WTC11 (cell line): ENCODE data around the gene TCF12. TPM values are rescaled to one million over a fixed set of nuclear protein-coding genes. Genes with fewer than 3 reads are reported as not detected.

Experiments
- ATAC-seq: fragments of 200-7000 bp; cut with Tn5 transposase; 2 replicates; pipeline ENCODE4 v1.10.0; 2021; ENCODE audit warnings: mild to moderate bottlenecking, moderate library complexity
- CTCF ChIA-PET: fragments of 300-600 bp; sonication (Branson Sonifier 250); formaldehyde crosslinking; loops from one replicate; lab custom pipeline; 2021; ENCODE audit warnings: antibody characterized with exemption; lab: Charles Lee
- POLR2A ChIA-PET: fragments of 350-600 bp; sonication (Branson Sonifier 250); formaldehyde crosslinking; loops from one replicate; lab custom pipeline; 2021; ENCODE audit warnings: antibody characterized with exemption; lab: Charles Lee
- DNase-seq: peaks from one replicate; pipeline ENCODE4 v3.0.0; 2021; ENCODE audit warnings: low spot score
- H3K27ac Mint-ChIP-seq: 2 replicates; pipeline ENCODE4 v1.8.0; 2021; ENCODE audit warnings: mixed read lengths
- H3K27me3 Mint-ChIP-seq: 2 replicates; pipeline ENCODE4 v1.8.0; 2021; ENCODE audit warnings: low read depth, mild to moderate bottlenecking, moderate library complexity, mixed read lengths
- H3K36me3 Mint-ChIP-seq: 2 replicates; pipeline ENCODE4 v1.8.0; 2021; ENCODE audit warnings: mixed read lengths
- H3K4me1 Mint-ChIP-seq: 2 replicates; pipeline ENCODE4 v1.8.0; 2022; ENCODE audit warnings: mixed read lengths
- H3K4me3 Mint-ChIP-seq: 2 replicates; pipeline ENCODE4 v1.8.0; 2021; ENCODE audit warnings: mild to moderate bottlenecking, moderate library complexity, mixed read lengths
- H3K9me3 Mint-ChIP-seq: 2 replicates; pipeline ENCODE4 v1.8.0; 2021; ENCODE audit warnings: mixed read lengths
- ATF1 ChIP-seq: sonication (generic); formaldehyde crosslinking; IDR thresholded peaks from 2 replicates; pipeline ENCODE4 v1.8.1; 2023; ENCODE audit warnings: mild to moderate bottlenecking, moderate library complexity, missing genetic modification reagents
- CBFB ChIP-seq: sonication (generic); formaldehyde crosslinking; IDR thresholded peaks from 2 replicates; pipeline ENCODE4 v1.8.1; 2022; ENCODE audit warnings: mild to moderate bottlenecking, low read depth, missing genetic modification reagents
- CREB1 ChIP-seq: sonication (generic); formaldehyde crosslinking; IDR thresholded peaks from 2 replicates; pipeline ENCODE4 v1.8.0; 2023; ENCODE audit warnings: mild to moderate bottlenecking, missing genetic modification reagents
- IRF2 ChIP-seq: sonication (generic); formaldehyde crosslinking; IDR thresholded peaks from 2 replicates; pipeline ENCODE4 v1.8.0; 2022; ENCODE audit warnings: low read depth, missing genetic modification reagents, borderline replicate concordance
- NFATC4 ChIP-seq: fragments of 250-450 bp; sonication (Bioruptor Pico); IDR thresholded peaks from 2 replicates; pipeline ENCODE4 v1.9.0; 2021; ENCODE audit warnings: mild to moderate bottlenecking
- NR3C1 ChIP-seq: sonication (generic); formaldehyde crosslinking; conservative IDR thresholded peaks from 2 replicates; pipeline ENCODE4 v1.8.1; 2023; ENCODE audit warnings: low read depth, mild to moderate bottlenecking, missing genetic modification reagents
- OVOL2 ChIP-seq: fragments of 250-450 bp; sonication (Bioruptor Pico); IDR thresholded peaks from 2 replicates; pipeline ENCODE4 v1.9.0; 2021; ENCODE audit warnings: mild to moderate bottlenecking, borderline replicate concordance
- RORB ChIP-seq: fragments of 250-450 bp; sonication (Bioruptor Pico); IDR thresholded peaks from 2 replicates; pipeline ENCODE4 v1.9.0; 2021; ENCODE audit warnings: mild to moderate bottlenecking
- SP1 ChIP-seq: sonication (generic); formaldehyde crosslinking; conservative IDR thresholded peaks from 2 replicates; pipeline ENCODE4 v1.8.1; 2022; ENCODE audit warnings: missing genetic modification reagents
- ZBTB21 ChIP-seq: sonication (generic); formaldehyde crosslinking; IDR thresholded peaks from 2 replicates; pipeline ENCODE4 v1.8.1; 2023; ENCODE audit warnings: mild to moderate bottlenecking, missing genetic modification reagents, borderline replicate concordance
- ZNF263 ChIP-seq: sonication (generic); formaldehyde crosslinking; IDR thresholded peaks from 2 replicates; pipeline ENCODE4 v1.8.1; 2022; ENCODE audit warnings: low read depth, mild to moderate bottlenecking, moderate library complexity, missing genetic modification reagents
- total RNA-seq: library from RNA; stranded (reverse); gene quantifications from 3 replicates; pipeline ENCODE4 v1.2.3, GENCODE V29; 2021
- TF ChIP-seq, protein P1 (sequence below): sonication (generic); formaldehyde crosslinking; IDR thresholded peaks from 2 replicates; pipeline ENCODE4 v1.8.1; 2023; ENCODE audit warnings: mild to moderate bottlenecking, missing genetic modification reagents
- TF ChIP-seq, protein P2 (sequence below): sonication (generic); formaldehyde crosslinking; IDR thresholded peaks from 2 replicates; pipeline ENCODE4 v1.8.1; 2022; ENCODE audit warnings: mild to moderate bottlenecking, moderate library complexity, missing genetic modification reagents
- TF ChIP-seq, protein P3 (sequence below): fragments of 250-450 bp; sonication (Bioruptor Pico); IDR thresholded peaks from 2 replicates; pipeline ENCODE4 v1.9.0; 2021; ENCODE audit warnings: moderate library complexity, mild to moderate bottlenecking, inconsistent platforms, borderline replicate concordance
- TF ChIP-seq, protein P4 (sequence below): fragments of 200-600 bp; IDR thresholded peaks from 2 replicates; pipeline ENCODE4 v1.8.0; 2022; ENCODE audit warnings: antibody characterized with exemption
- TF ChIP-seq, protein P5 (sequence below): sonication (generic); formaldehyde crosslinking; IDR thresholded peaks from 2 replicates; pipeline ENCODE4 v1.8.1; 2023; ENCODE audit warnings: mild to moderate bottlenecking, moderate library complexity, missing genetic modification reagents
- TF ChIP-seq, protein P6 (sequence below): sonication (generic); formaldehyde crosslinking; IDR thresholded peaks from 2 replicates; pipeline ENCODE4 v1.8.1; 2023; ENCODE audit warnings: mild to moderate bottlenecking, missing genetic modification reagents, moderate library complexity
- TF ChIP-seq, protein P7 (sequence below): sonication (generic); formaldehyde crosslinking; IDR thresholded peaks from 2 replicates; pipeline ENCODE4 v1.8.0; 2022; ENCODE audit warnings: mild to moderate bottlenecking, missing genetic modification reagents
- TF ChIP-seq, protein P8 (sequence below): fragments of 250-450 bp; sonication (Bioruptor Pico); IDR thresholded peaks from 2 replicates; pipeline ENCODE4 v1.9.0; 2021; ENCODE audit warnings: mild to moderate bottlenecking
- TF ChIP-seq, protein P9 (sequence below): fragments of 250-450 bp; sonication (Bioruptor Pico); IDR thresholded peaks from 2 replicates; pipeline ENCODE4 v2.1.2; 2022; ENCODE audit warnings: mild to moderate bottlenecking, moderate library complexity

The TCF12 gene
- total RNA-seq, 1 experiment from 2014 or later, result 73.2 TPM

DNA sequence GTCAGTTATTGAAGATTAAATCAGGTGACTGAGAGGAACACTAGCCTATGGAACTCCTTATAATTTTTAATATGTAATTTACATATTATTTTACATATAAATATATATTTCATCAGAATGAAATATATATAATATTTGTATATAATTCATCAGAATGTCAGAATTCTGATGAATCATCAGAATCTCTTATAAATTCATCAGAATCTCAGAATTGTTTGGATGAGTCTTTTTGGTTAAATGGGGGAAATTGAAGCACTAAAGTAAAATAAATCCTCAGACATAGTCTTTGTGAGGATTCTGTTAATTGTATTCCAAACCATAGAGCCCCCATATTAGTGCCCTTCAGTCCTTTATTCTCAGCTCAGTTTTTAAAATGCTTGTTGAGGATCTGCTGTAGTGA lies 15.4 kb downstream of the TCF12 start:
- ATAC-seq (no peak), DNase-seq (no peak)
- Mint-ChIP-seq H3K36me3 (peaks cover 22% of the 10 kb centered on the region), H3K9me3 (peaks cover 20% of the 10 kb centered on the region), H3K4me1 (peaks cover 48% of the 10 kb centered on the region), H3K27ac (no peak overlapping the region), H3K27me3 (no peaks in the 10 kb centered on the region), H3K4me3 (no peak overlapping the region)
- no peak for TF ChIP-seq SP1 (CRISPR knock-in tag)
- POLR2A ChIA-PET, result no interaction called here
- CTCF ChIA-PET, result no interaction called here

DNA sequence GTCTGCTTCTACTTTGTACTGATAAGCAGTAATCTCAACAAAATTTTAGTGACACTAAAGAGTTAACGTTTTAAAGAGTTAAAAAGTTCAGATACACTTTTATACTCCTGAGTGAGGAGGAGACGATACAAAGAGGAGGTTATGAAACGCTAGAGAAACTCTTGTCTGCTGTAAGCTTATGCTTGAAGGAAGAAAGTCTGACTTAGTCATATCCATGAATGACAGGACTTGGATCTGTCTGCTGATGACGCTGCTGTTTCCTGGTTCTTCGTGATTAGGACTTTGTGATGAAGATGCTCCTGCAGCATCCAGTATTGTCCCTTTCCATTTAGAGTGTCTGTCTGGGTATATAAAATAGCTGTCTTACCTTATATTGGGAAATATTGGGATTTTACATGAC lies 15.8 kb downstream of the TCF12 start:
- DNase-seq (no peak), ATAC-seq (no peak)
- no peaks in the 10 kb centered on the region for H3K27me3 Mint-ChIP-seq
- peaks cover 22% of the 10 kb centered on the region for H3K36me3 Mint-ChIP-seq
- TF ChIP-seq, protein P1, sequence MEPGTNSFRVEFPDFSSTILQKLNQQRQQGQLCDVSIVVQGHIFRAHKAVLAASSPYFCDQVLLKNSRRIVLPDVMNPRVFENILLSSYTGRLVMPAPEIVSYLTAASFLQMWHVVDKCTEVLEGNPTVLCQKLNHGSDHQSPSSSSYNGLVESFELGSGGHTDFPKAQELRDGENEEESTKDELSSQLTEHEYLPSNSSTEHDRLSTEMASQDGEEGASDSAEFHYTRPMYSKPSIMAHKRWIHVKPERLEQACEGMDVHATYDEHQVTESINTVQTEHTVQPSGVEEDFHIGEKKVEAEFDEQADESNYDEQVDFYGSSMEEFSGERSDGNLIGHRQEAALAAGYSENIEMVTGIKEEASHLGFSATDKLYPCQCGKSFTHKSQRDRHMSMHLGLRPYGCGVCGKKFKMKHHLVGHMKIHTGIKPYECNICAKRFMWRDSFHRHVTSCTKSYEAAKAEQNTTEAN (CRISPR knock-in tag), result no peak
- TF ChIP-seq, protein P2, sequence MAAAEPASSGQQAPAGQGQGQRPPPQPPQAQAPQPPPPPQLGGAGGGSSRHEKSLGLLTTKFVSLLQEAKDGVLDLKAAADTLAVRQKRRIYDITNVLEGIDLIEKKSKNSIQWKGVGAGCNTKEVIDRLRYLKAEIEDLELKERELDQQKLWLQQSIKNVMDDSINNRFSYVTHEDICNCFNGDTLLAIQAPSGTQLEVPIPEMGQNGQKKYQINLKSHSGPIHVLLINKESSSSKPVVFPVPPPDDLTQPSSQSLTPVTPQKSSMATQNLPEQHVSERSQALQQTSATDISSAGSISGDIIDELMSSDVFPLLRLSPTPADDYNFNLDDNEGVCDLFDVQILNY (CRISPR knock-in tag), result no peak
- TF ChIP-seq, protein P3, sequence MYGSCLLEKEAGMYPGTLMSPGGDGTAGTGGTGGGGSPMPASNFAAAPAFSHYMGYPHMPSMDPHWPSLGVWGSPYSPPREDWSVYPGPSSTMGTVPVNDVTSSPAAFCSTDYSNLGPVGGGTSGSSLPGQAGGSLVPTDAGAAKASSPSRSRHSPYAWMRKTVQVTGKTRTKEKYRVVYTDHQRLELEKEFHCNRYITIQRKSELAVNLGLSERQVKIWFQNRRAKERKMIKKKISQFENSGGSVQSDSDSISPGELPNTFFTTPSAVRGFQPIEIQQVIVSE (CRISPR knock-in tag), result no peak
- POLR2A ChIA-PET, result no interaction called here
- CTCF ChIA-PET, result no interaction called here
- no peak overlapping the region for H3K27ac Mint-ChIP-seq
- H3K4me3 Mint-ChIP-seq, result no peak overlapping the region
- H3K4me1 Mint-ChIP-seq, result peaks cover 48% of the 10 kb centered on the region
- H3K9me3 Mint-ChIP-seq, result peaks cover 20% of the 10 kb centered on the region

DNA sequence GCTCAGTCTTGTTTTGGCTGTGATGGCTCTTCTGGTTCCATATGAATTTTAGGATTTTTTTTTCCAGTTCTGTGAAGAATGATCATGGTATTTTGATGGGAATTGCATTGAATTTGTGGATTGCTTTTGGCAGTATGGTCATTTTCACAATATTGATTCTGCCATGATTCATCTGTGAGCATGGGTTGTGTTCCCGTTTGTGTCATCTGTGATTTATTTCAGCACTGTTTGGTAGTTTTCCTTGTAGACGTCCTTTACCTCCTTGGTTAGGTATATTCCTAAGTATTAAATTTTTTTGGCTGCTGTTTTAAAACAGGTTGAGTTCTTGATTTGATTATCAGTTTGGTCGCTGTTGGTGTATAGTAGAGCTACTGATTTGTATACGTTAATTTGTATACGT lies 18.5 kb downstream of the TCF12 start:
- POLR2A ChIA-PET, result no interaction called here
- H3K9me3 Mint-ChIP-seq, result peaks cover 20% of the 10 kb centered on the region
- H3K4me1 Mint-ChIP-seq, result peaks cover 39% of the 10 kb centered on the region
- no peak overlapping the region for H3K4me3 Mint-ChIP-seq
- no peaks in the 10 kb centered on the region for H3K27me3 Mint-ChIP-seq
- peak overlapping the region; percentile 38 for H3K27ac Mint-ChIP-seq
- H3K36me3 Mint-ChIP-seq, result peaks cover 22% of the 10 kb centered on the region
- ATAC-seq, result no peak
- CTCF ChIA-PET, result no interaction called here
- no peak for DNase-seq
- no peak for TF ChIP-seq NR3C1 (CRISPR knock-in tag)
- TF ChIP-seq, protein P4, sequence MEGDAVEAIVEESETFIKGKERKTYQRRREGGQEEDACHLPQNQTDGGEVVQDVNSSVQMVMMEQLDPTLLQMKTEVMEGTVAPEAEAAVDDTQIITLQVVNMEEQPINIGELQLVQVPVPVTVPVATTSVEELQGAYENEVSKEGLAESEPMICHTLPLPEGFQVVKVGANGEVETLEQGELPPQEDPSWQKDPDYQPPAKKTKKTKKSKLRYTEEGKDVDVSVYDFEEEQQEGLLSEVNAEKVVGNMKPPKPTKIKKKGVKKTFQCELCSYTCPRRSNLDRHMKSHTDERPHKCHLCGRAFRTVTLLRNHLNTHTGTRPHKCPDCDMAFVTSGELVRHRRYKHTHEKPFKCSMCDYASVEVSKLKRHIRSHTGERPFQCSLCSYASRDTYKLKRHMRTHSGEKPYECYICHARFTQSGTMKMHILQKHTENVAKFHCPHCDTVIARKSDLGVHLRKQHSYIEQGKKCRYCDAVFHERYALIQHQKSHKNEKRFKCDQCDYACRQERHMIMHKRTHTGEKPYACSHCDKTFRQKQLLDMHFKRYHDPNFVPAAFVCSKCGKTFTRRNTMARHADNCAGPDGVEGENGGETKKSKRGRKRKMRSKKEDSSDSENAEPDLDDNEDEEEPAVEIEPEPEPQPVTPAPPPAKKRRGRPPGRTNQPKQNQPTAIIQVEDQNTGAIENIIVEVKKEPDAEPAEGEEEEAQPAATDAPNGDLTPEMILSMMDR, result no peak
- TF ChIP-seq, protein P3 (CRISPR knock-in tag), result no peak
- no peak for TF ChIP-seq ZBTB21 (CRISPR knock-in tag)
- TF ChIP-seq, protein P5, sequence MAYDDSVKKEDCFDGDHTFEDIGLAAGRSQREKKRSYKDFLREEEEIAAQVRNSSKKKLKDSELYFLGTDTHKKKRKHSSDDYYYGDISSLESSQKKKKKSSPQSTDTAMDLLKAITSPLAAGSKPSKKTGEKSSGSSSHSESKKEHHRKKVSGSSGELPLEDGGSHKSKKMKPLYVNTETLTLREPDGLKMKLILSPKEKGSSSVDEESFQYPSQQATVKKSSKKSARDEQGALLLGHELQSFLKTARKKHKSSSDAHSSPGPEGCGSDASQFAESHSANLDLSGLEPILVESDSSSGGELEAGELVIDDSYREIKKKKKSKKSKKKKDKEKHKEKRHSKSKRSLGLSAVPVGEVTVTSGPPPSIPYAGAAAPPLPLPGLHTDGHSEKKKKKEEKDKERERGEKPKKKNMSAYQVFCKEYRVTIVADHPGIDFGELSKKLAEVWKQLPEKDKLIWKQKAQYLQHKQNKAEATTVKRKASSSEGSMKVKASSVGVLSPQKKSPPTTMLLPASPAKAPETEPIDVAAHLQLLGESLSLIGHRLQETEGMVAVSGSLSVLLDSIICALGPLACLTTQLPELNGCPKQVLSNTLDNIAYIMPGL (CRISPR knock-in tag), result no peak
- TF ChIP-seq ZNF263 (CRISPR knock-in tag), result no peak
- TF ChIP-seq, protein P6, sequence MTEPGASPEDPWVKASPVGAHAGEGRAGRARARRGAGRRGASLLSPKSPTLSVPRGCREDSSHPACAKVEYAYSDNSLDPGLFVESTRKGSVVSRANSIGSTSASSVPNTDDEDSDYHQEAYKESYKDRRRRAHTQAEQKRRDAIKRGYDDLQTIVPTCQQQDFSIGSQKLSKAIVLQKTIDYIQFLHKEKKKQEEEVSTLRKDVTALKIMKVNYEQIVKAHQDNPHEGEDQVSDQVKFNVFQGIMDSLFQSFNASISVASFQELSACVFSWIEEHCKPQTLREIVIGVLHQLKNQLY, result no peak
- TF ChIP-seq, protein P7, sequence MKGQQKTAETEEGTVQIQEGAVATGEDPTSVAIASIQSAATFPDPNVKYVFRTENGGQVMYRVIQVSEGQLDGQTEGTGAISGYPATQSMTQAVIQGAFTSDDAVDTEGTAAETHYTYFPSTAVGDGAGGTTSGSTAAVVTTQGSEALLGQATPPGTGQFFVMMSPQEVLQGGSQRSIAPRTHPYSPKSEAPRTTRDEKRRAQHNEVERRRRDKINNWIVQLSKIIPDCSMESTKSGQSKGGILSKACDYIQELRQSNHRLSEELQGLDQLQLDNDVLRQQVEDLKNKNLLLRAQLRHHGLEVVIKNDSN (CRISPR knock-in tag), result no peak
- no peak for TF ChIP-seq CBFB (CRISPR knock-in tag)
- TF ChIP-seq, protein P8, sequence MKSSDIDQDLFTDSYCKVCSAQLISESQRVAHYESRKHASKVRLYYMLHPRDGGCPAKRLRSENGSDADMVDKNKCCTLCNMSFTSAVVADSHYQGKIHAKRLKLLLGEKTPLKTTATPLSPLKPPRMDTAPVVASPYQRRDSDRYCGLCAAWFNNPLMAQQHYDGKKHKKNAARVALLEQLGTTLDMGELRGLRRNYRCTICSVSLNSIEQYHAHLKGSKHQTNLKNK, result no peak
- no peak for TF ChIP-seq OVOL2 (CRISPR knock-in tag)
- TF ChIP-seq ATF1 (CRISPR knock-in tag), result no peak
- no peak for TF ChIP-seq RORB (CRISPR knock-in tag)
- no peak for TF ChIP-seq CREB1
- TF ChIP-seq, protein P9, sequence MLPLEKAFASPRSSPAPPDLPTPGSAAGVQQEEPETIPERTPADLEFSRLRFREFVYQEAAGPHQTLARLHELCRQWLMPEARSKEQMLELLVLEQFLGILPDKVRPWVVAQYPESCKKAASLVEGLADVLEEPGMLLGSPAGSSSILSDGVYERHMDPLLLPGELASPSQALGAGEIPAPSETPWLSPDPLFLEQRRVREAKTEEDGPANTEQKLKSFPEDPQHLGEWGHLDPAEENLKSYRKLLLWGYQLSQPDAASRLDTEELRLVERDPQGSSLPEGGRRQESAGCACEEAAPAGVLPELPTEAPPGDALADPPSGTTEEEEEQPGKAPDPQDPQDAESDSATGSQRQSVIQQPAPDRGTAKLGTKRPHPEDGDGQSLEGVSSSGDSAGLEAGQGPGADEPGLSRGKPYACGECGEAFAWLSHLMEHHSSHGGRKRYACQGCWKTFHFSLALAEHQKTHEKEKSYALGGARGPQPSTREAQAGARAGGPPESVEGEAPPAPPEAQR (CRISPR knock-in tag), result no peak
- TF ChIP-seq NFATC4 (CRISPR knock-in tag), result no peak
- no peak for TF ChIP-seq IRF2 (CRISPR knock-in tag)
